Vagina (tissue), 2 donors: ENCODE data around the gene RIN3. TPM values are rescaled to one million over a fixed set of nuclear protein-coding genes. Genes with fewer than 3 reads are reported as not detected.

Experiments used
- DNase-seq, 2 donors: peaks; one replicate each; pipeline ENCODE4 v3.0.0-alpha.2; 2017; ENCODE audit errors: extremely low spot score in 2 of 2
- H3K27ac ChIP-seq: fragments of 200-600 bp; sonication (generic); one replicate; pipeline ENCODE4 v1.5.1; 2019
- H3K27me3 ChIP-seq: fragments of 200-600 bp; sonication (generic); one replicate; pipeline ENCODE4 v1.5.1; 2019
- H3K36me3 ChIP-seq, 2 donors: fragments of 200-600 bp; sonication (generic); one replicate each; pipeline ENCODE4 v1.5.1; 2017 to 2019
- H3K4me1 ChIP-seq: fragments of 200-600 bp; sonication (generic); one replicate; pipeline ENCODE4 v1.5.1; 2019
- H3K4me3 ChIP-seq, 2 donors: fragments of 200-600 bp; sonication (generic); 1 replicate in 1 of 2; 2 replicates in 1 of 2; pipeline ENCODE4 v1.5.1; 2016 to 2019
- H3K9me3 ChIP-seq: fragments of 200-600 bp; sonication (generic); one replicate; pipeline ENCODE4 v1.5.1; 2019
- CTCF ChIP-seq, 3 experiments: fragments of 450-650 bp in 2 of 3; fragments of 200-600 bp in 1 of 3; sonication (generic) in 1 of 3; IDR thresholded peaks; one replicate each; pipeline ENCODE4 v1.5.1; 2017 to 2019; ENCODE audit warnings: antibody characterized with exemption in 3 of 3, mild to moderate bottlenecking in 2 of 3, moderate library complexity in 2 of 3
- POLR2A ChIP-seq, 2 donors: fragments of 450-650 bp; IDR thresholded peaks; one replicate each; pipeline ENCODE4 v1.6.1; 2017; ENCODE audit warnings: antibody characterized with exemption in 2 of 2, mild to moderate bottlenecking in 2 of 2, moderate library complexity in 2 of 2
- POLR2AphosphoS5 ChIP-seq, 2 donors: sonication (generic); formaldehyde crosslinking; IDR thresholded peaks; one replicate each; pipeline ENCODE4 v1.9.0; 2017; ENCODE audit warnings: antibody characterized with exemption in 2 of 2, mild to moderate bottlenecking in 2 of 2, low read depth in 1 of 2; ENCODE audit not compliant: insufficient read depth in 1 of 2
- intact Hi-C: fragments of 100-400 bp; cut with DNase I; formaldehyde crosslinking; loops from one replicate; pipeline ENCODE4 v1.15.1; 2023
- total RNA-seq: library from RNA; depleted of rRNA; stranded (reverse); fragments of >200 nt; gene quantifications from one replicate; pipeline ENCODE4 v1.2.3, GENCODE V29; 2016

RIN3 gene
- total RNA-seq, 1 donor from 2014 or later, result 22.6 TPM

GRCh38 chr14:92719421-92719820, 205.8 kb downstream of the RIN3 start:
- Histone ChIP-seq H3K4me1 (peaks cover 19% of the 10 kb centered on the region), H3K4me3 (no peak overlapping the region), H3K36me3 (no peaks in the 10 kb centered on the region), H3K27me3 (no peaks in the 10 kb centered on the region), H3K27ac (peak overlapping the region; percentile 80), H3K9me3 (no peaks in the 10 kb centered on the region)
- intact Hi-C loops, result loop anchor here (10.0 kb wide), 1 partner anchor 65 kb away; no protein-coding TSS in a partner anchor
- DNase-seq, result no peak
- no peak for TF ChIP-seq POLR2AphosphoS5 (IDR thresholded peaks at IDR 0.05; ENCODE audit: insufficient read depth in 1 of 2, low read depth in 1 of 2)
- TF ChIP-seq CTCF (IDR thresholded peaks at IDR 0.05), result no peak
- no peak for TF ChIP-seq POLR2A (IDR thresholded peaks at IDR 0.05)

- peaks cover 19% of the 10 kb centered on the region for H3K4me1 ChIP-seq
Measured at GRCh38 chr14:92719890-92720323, 206.3 kb downstream of the RIN3 start.

GRCh38 chr14:92724516-92725340, 211.1 kb downstream of the RIN3 start:
- no peaks in the 10 kb centered on the region for H3K9me3 ChIP-seq
- H3K27ac ChIP-seq, result no peak overlapping the region

More at GRCh38 chr14:92719890-92720323, 206.3 kb downstream of the RIN3 start:
- DNase-seq, result no peak
- intact Hi-C loops, result loop anchor here (10.0 kb wide), 1 partner anchor 65 kb away; no protein-coding TSS in a partner anchor
- TF ChIP-seq POLR2A (IDR thresholded peaks at IDR 0.05) (no peak), POLR2AphosphoS5 (IDR thresholded peaks at IDR 0.05; ENCODE audit: insufficient read depth in 1 of 2, low read depth in 1 of 2) (peak in 1 of 2 donors; percentile 75), CTCF (IDR thresholded peaks at IDR 0.05) (no peak)
- H3K36me3 ChIP-seq, result no peaks in the 10 kb centered on the region
- no peaks in the 10 kb centered on the region for H3K9me3 ChIP-seq
- H3K4me3 ChIP-seq, result no peak overlapping the region
- peak overlapping the region; percentile 80 for H3K27ac ChIP-seq
- no peaks in the 10 kb centered on the region for H3K27me3 ChIP-seq

GRCh38 chr14:92726135-92726932, 212.8 kb downstream of the RIN3 start:
- peaks cover 0 to 3% of the 10 kb centered on the region in 2 donors for H3K36me3 ChIP-seq
- peak overlapping the region; percentile 76 for H3K27ac ChIP-seq
- intact Hi-C loops, result no loop called here
- no peaks in the 10 kb centered on the region for H3K27me3 ChIP-seq
- peak; percentile 16 to 30 for TF ChIP-seq POLR2AphosphoS5 (IDR thresholded peaks at IDR 0.05; ENCODE audit: insufficient read depth in 1 of 2, low read depth in 1 of 2)
- no peak for TF ChIP-seq POLR2A (IDR thresholded peaks at IDR 0.05)
- no peak for DNase-seq
- H3K4me3 ChIP-seq, result no peak overlapping the region
- no peaks in the 10 kb centered on the region for H3K9me3 ChIP-seq
- peaks cover 16% of the 10 kb centered on the region for H3K4me1 ChIP-seq

More at GRCh38 chr14:92724516-92725340, 211.1 kb downstream of the RIN3 start:
- TF ChIP-seq POLR2A (IDR thresholded peaks at IDR 0.05) (no peak), CTCF (IDR thresholded peaks at IDR 0.05) (no peak), POLR2AphosphoS5 (IDR thresholded peaks at IDR 0.05; ENCODE audit: insufficient read depth in 1 of 2, low read depth in 1 of 2) (no peak)
- Histone ChIP-seq H3K36me3 (no peaks in the 10 kb centered on the region), H3K4me3 (no peak overlapping the region), H3K4me1 (peaks cover 30% of the 10 kb centered on the region), H3K27me3 (no peaks in the 10 kb centered on the region)
- intact Hi-C loops, result no loop called here
- no peak for DNase-seq

- Histone ChIP-seq H3K9me3 (no peaks in the 10 kb centered on the region), H3K27ac (peak overlapping the region; percentile 76), H3K4me3 (no peak overlapping the region), H3K4me1 (peaks cover 16% of the 10 kb centered on the region), H3K27me3 (no peaks in the 10 kb centered on the region), H3K36me3 (peaks cover 0 to 8% of the 10 kb centered on the region in 2 donors)
- no peak for TF ChIP-seq POLR2A (IDR thresholded peaks at IDR 0.05)
- no peak for TF ChIP-seq POLR2AphosphoS5 (IDR thresholded peaks at IDR 0.05; ENCODE audit: insufficient read depth in 1 of 2, low read depth in 1 of 2)
- no peak for TF ChIP-seq CTCF (IDR thresholded peaks at IDR 0.05)
- intact Hi-C loops, result no loop called here
- no peak for DNase-seq
Measured at GRCh38 chr14:92726933-92727262, 213.3 kb downstream of the RIN3 start.
